B cell (primary cell): ENCODE measurements around the gene BMP6. TPM values are rescaled to one million over a fixed set of nuclear protein-coding genes. Genes with fewer than 3 reads are reported as not detected.

ENCODE experiments used
- ATAC-seq: fragments of 200-7000 bp; cut with Tn5 transposase; one replicate; pipeline ENCODE4 v1.10.0; 2021; ENCODE audit warnings: low read depth, mild to moderate bottlenecking, moderate number of reproducible peaks, moderate library complexity
- CTCF ChIA-PET: fragments of 350-600 bp; sonication (Branson Sonifier 250); formaldehyde crosslinking; loops from one replicate; lab custom pipeline; 2021; ENCODE audit warnings: antibody characterized with exemption, inconsistent platforms; lab: Charles Lee
- POLR2A ChIA-PET: fragments of 350-600 bp; sonication (Branson Sonifier 250); formaldehyde crosslinking; loops from one replicate; lab custom pipeline; 2021; ENCODE audit warnings: antibody characterized with exemption; lab: Charles Lee
- DNase-seq: peaks from one replicate; pipeline ENCODE4 v3.0.0; 2013
- H2AFZ ChIP-seq: 2 replicates; pipeline ENCODE4 v1.6.1; 2012; ENCODE audit warnings: mild to moderate bottlenecking, low read depth, low read length; ENCODE audit not compliant: insufficient read depth, poor library complexity, severe bottlenecking
- H3K27ac ChIP-seq, 2 donors: 1 replicate in 1 of 2; 2 replicates in 1 of 2; pipeline ENCODE4 v1.5.1; 2012 to 2013; ENCODE audit warnings: low read length in 2 of 2, mild to moderate bottlenecking in 2 of 2, moderate library complexity in 1 of 2
- H3K27me3 ChIP-seq, 4 experiments: fragments of 200-600 bp in 1 of 4; sonication (generic) in 1 of 4; replicated peaks in 1 of 4; 1 replicate in 2 of 4; 2 replicates in 2 of 4; pipeline versions ENCODE4 v1.6.1 to v1.7.0; 2013 to 2016; ENCODE audit warnings: low read length in 3 of 4, mild to moderate bottlenecking in 2 of 4, mixed read lengths in 1 of 4, moderate library complexity in 1 of 4; ENCODE audit not compliant: insufficient read depth in 4 of 4, control insufficient read depth in 3 of 4; ENCODE audit errors: control extremely low read depth in 1 of 4
- H3K36me3 ChIP-seq, 2 experiments: replicated peaks in 1 of 2; 1 replicate in 1 of 2; 2 replicates in 1 of 2; pipeline versions ENCODE4 v1.6.1 to v1.7.1; 2013; ENCODE audit warnings: low read length in 1 of 2; ENCODE audit not compliant: insufficient read depth in 2 of 2, control insufficient read depth in 1 of 2; ENCODE audit errors: control extremely low read depth in 1 of 2, extremely low read depth in 1 of 2
- H3K4me1 ChIP-seq, 2 donors: fragments of 200-600 bp in 1 of 2; sonication (generic) in 1 of 2; 1 replicate in 1 of 2; 2 replicates in 1 of 2; pipeline versions ENCODE4 v1.5.1 to v1.6.1; 2013 to 2017; ENCODE audit warnings: low read length in 2 of 2; ENCODE audit not compliant: control insufficient read depth in 2 of 2, insufficient read depth in 2 of 2
- H3K4me2 ChIP-seq: replicated peaks from 2 replicates; pipeline ENCODE3; 2012; ENCODE audit warnings: mild to moderate bottlenecking, low read depth, low read length; ENCODE audit not compliant: poor library complexity, severe bottlenecking
- H3K4me3 ChIP-seq, 5 experiments: fragments of 200-600 bp in 1 of 5; sonication (generic) in 1 of 5; 1 replicate in 3 of 5; 2 replicates in 2 of 5; pipeline versions ENCODE4 v1.5.1 to v1.7.0; 2011 to 2016; ENCODE audit warnings: low read length in 4 of 5, mild to moderate bottlenecking in 4 of 5, low read depth in 2 of 5, control low read depth in 1 of 5, moderate library complexity in 1 of 5; ENCODE audit not compliant: insufficient read depth in 1 of 5; ENCODE audit errors: control extremely low read depth in 1 of 5, extremely low read depth in 1 of 5
- H3K79me2 ChIP-seq: fragments of 200-600 bp; sonication (generic); one replicate; pipeline ENCODE4 v1.6.0; 2016; ENCODE audit warnings: low read length; ENCODE audit not compliant: control insufficient read depth, insufficient read depth
- H3K9ac ChIP-seq: fragments of 200-600 bp; sonication (generic); 2 replicates; pipeline ENCODE4 v1.6.1; 2017; ENCODE audit warnings: mild to moderate bottlenecking, low read length, moderate library complexity
- H3K9me3 ChIP-seq, 3 donors: one replicate each; pipeline versions ENCODE4 v1.6.1 to v1.7.1; 2013; ENCODE audit warnings: low read length in 2 of 3; ENCODE audit not compliant: control insufficient read depth in 2 of 3, insufficient read depth in 1 of 3; ENCODE audit errors: control extremely low read depth in 1 of 3
- H4K20me1 ChIP-seq: 2 replicates; pipeline ENCODE4 v1.6.0; 2012; ENCODE audit warnings: mild to moderate bottlenecking, low read length; ENCODE audit not compliant: insufficient read depth, control insufficient read depth, poor library complexity, severe bottlenecking
- H3K27ac Mint-ChIP-seq: one replicate; pipeline ENCODE4 v1.8.0; 2021; ENCODE audit warnings: mixed read lengths
- H3K27me3 Mint-ChIP-seq: one replicate; pipeline ENCODE4 v1.8.0; 2021; ENCODE audit warnings: mixed read lengths
- H3K4me1 Mint-ChIP-seq: one replicate; pipeline ENCODE4 v1.8.0; 2021; ENCODE audit warnings: mixed read lengths
- H3K4me3 Mint-ChIP-seq: one replicate; pipeline ENCODE4 v1.8.0; 2021; ENCODE audit warnings: mixed read lengths
- H3K9me3 Mint-ChIP-seq: one replicate; pipeline ENCODE4 v1.8.0; 2022; ENCODE audit warnings: mixed read lengths; ENCODE audit not compliant: insufficient read depth
- CTCF ChIP-seq: fragments of 200-600 bp; IDR thresholded peaks from one replicate; pipeline ENCODE4 v1.8.0; 2022; ENCODE audit warnings: antibody characterized with exemption, mild to moderate bottlenecking
- EZH2 ChIP-seq: IDR thresholded peaks from 2 replicates; pipeline ENCODE4 v1.6.1; 2012; ENCODE audit warnings: borderline replicate concordance, low read depth, mild to moderate bottlenecking, moderate library complexity, low read length; ENCODE audit not compliant: insufficient read depth, poor library complexity, severe bottlenecking
- WGBS: methylation state at CpG from one replicate; pipeline ENCODE4 v1.1.5; 2013; ENCODE audit warnings: missing lambda C conversion rate; ENCODE audit not compliant: insufficient coverage; 5-methylcytosine and 5-hydroxymethylcytosine counted together
- intact Hi-C: fragments of 100-400 bp; cut with micrococcal nuclease; formaldehyde crosslinking; loops from one replicate; pipeline ENCODE4 v1.10.0; 2022
- polyA plus RNA-seq: library from polyadenylated mRNA; depleted of rRNA; stranded (reverse); fragments of >200 nt; gene quantifications from 2 replicates; pipeline ENCODE4 v1.2.3, GENCODE V29; 2012
- total RNA-seq, 2 donors: library from RNA; stranded (reverse); fragments of 120-200 nt in 1 of 2; gene quantifications; 1 replicate in 1 of 2; 2 replicates in 1 of 2; pipeline versions ENCODE4 v1.2.3 to v1.2.4, GENCODE V29; 2013 to 2022

BMP6 gene
- total and polyA plus RNA-seq, 2 donors (not counting 1 experiment from before 2014, with no cell fraction given) = 0.43 to 2.9 TPM

- Histone ChIP-seq H3K36me3 (no peaks in the 10 kb centered on the region), H3K4me1 (peaks cover 5 to 7% of the 10 kb centered on the region in 2 donors), H2AFZ (no peak overlapping the region), H3K79me2 (no peaks in the 10 kb centered on the region), H4K20me1 (no peaks in the 10 kb centered on the region), H3K4me2 (no peak overlapping the region), H3K9me3 (no peaks in the 10 kb centered on the region), H3K4me3 (no peak overlapping the region), H3K27ac (no peak overlapping the region), H3K9ac (no peak overlapping the region), H3K27me3 (peaks cover 0 to 9% (median 0%) of the 10 kb centered on the region in 4 experiments)
- intact Hi-C loops = no loop called here
- DNase-seq (no peak), ATAC-seq (no peak)
- Mint-ChIP-seq H3K27me3 (peaks cover 34% of the 10 kb centered on the region), H3K27ac (no peak overlapping the region), H3K4me3 (no peak overlapping the region), H3K9me3 (no peaks in the 10 kb centered on the region), H3K4me1 (peaks cover 4% of the 10 kb centered on the region)
- TF ChIP-seq CTCF (no peak), EZH2 (no peak)
- 77% methylated on average over 4 of the region's 7 CpGs for WGBS
- POLR2A ChIA-PET = no interaction called here
- CTCF ChIA-PET = interaction anchor here (1.1 kb wide), 1 partner anchor 63 kb away, joined by 3 read pairs; no protein-coding TSS in a partner anchor
Measured at GRCh38 chr6:7785243-7786035, 59.5 kb downstream of the BMP6 start.

GRCh38 chr6:7786214-7786661, 60.3 kb downstream of the BMP6 start:
- peaks cover 41% of the 10 kb centered on the region for H3K27me3 Mint-ChIP-seq
- WGBS = no CpG with 5 or more reads among the region's 3 CpGs
- POLR2A ChIA-PET = no interaction called here
- intact Hi-C loops = no loop called here
- Histone ChIP-seq H3K4me1 (peaks cover 5 to 7% of the 10 kb centered on the region in 2 donors), H3K36me3 (no peaks in the 10 kb centered on the region), H3K4me3 (no peak overlapping the region), H3K9ac (no peak overlapping the region), H3K27me3 (peaks cover 0 to 9% (median 0%) of the 10 kb centered on the region in 4 experiments), H4K20me1 (no peaks in the 10 kb centered on the region), H3K27ac (no peak overlapping the region), H2AFZ (no peak overlapping the region), H3K9me3 (no peaks in the 10 kb centered on the region), H3K79me2 (no peaks in the 10 kb centered on the region), H3K4me2 (no peak overlapping the region)
- H3K27ac Mint-ChIP-seq = no peak overlapping the region
- CTCF ChIA-PET = no interaction called here
- DNase-seq (no peak), ATAC-seq (no peak)
- TF ChIP-seq EZH2 (no peak), CTCF (no peak)
- no peaks in the 10 kb centered on the region for H3K9me3 Mint-ChIP-seq
- H3K4me3 Mint-ChIP-seq = no peak overlapping the region
- peaks cover 4% of the 10 kb centered on the region for H3K4me1 Mint-ChIP-seq
